Pulmonary artery endothelial cell (primary cell): ENCODE measurements around the gene LRRC18. TPM values are rescaled to one million over a fixed set of nuclear protein-coding genes. Genes with fewer than 3 reads are reported as not detected.

Experiments
- DNase-seq: peaks from one replicate; pipeline ENCODE4 v3.0.0-alpha.2; 2011; ENCODE audit warnings: low read depth, low spot score
- total RNA-seq: library from RNA; depleted of rRNA; stranded (reverse); fragments of >200 nt; gene quantifications from 2 replicates; pipeline ENCODE4 v1.2.3, GENCODE V29; 2014

Gene LRRC18
- total RNA-seq, 1 donor from 2014 or later = not detected

DNA sequence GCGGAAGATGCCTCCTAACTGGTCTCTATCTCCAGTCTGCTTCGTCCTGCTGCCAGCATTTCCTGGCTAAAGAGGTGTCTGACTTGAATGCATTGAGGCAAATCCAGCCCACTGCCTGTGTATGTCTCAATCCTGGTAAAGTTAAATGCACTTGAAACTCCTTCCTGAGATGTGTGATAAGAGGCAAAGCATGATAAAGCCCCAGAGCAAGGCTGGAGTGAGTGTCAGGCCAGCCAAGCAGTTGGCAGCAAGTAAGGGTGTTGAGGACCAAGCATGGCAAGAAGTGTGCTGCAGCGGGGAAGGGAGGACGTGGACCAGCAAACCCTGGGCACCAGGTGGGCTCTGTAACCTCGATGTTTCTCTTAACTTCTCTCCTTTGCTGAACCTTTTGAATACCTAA, 29.1 kb downstream of the LRRC18 start:
- no peak for DNase-seq

DNA sequence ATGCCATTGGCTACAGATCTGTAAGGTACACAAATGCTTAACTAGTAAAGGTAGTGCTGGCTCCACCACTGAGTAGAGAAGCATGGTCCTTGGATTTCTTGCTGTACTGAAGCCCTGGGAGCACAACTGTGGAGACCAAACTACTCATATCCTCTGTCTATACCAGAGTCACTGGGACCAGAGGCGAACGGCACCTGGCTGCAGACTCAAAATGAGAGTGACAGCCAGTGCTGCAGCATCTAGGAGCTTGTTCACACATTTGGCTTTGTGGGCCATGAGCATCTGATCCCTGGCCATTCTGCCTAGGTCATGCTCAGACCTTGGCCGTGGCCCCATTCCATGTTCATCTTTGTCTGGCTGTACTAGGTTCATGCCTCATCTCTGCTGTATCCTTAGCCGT, 31.9 kb downstream of the LRRC18 start:
- DNase-seq = no peak

DNA sequence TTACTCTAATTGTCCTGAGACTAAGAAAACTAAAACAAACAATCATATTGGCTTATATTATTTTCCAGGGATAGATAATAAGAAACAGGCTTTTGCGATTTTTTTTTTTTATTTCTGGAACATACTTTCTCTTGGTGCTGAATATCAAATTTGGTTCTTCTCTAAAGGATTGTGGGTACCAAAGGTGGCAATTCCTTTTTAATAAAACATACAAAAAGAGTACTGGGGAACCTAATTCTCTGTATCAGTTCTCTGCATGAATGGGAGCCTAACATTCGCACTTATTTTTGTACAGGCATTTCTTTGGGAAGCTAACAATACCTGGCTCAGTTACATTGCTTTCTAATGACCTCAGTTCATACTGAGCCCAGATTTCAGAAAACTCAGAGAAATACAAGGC, 32.8 kb downstream of the LRRC18 start:
- no peak for DNase-seq

DNA sequence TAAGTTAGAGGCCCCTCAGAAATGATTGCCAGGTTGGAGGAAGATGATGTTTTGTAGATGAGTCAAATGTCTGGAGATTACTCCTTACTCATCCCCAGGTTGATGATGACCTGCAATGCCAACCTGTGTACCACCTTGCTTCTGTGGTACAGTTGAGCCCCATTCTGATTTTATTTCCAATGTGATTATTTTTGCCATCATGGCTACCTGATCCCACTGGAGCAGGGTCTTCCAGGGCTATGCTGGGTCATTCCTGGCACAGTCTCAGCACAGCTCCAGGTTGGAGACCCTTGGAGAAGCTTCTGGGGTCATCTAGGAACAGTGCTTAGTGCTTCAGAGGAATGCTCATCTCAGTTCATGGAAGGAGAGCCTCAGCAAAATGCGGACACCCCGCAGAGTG, 34.3 kb downstream of the LRRC18 start:
- DNase-seq = no peak

DNA sequence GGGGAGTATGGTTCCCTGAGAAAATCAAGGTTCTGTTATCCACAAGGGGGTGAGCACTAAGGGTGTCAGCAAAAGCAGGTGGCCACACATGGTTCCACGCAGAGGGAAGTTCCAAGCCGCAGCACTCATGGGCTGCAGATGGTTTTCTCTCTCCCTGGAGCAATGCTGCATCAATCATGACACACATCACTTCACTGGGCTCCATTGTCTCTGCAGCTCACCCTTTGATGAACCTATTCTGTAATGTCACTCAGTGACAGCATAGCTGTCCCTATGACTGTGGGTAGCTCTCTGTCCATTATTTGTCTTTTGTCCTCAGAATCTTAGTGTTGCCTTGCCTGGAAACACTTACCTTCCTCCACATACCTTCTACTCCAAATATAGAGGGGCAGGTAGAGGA, 34.8 kb downstream of the LRRC18 start:
- DNase-seq = no peak

DNA sequence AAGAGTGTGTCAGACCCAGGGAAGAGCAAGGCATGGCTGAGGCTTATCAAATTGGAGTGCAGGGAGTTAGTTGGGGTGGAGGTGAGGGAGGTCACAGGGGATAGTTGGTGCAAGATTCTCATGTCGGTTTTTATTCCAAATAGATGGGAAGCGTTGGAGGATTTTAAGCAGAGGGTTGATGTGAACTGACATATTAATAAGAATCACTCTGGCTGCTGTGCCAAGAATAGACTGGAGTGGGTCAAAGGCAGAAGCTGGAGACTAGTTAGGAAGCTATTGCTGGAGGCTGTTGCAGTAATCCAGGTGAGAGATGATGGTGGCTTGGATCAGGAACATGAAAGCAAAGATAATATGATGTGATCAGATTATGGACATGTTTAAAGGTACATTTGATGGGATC, 36.5 kb downstream of the LRRC18 start:
- DNase-seq = no peak

DNA sequence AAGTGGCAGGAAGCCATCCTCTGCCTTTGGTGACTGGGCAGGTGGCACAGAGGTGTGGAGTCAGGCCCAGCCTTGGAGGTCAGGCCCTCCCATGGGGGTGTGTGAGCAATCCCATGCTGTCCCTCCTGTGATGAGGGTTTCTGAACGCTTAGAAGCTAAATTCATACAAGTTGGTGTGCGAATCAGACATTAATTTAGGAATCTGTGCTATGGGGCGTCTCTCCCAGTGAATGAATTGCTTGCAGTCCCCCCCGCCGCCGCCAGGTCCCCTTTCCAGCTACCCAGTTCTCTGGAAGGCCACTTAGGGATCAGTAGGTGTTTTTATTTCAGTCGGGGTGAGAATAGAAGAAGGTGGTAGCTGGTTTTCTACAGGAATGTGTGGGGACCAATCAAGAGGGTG, 37.5 kb downstream of the LRRC18 start:
- DNase-seq = no peak

DNA sequence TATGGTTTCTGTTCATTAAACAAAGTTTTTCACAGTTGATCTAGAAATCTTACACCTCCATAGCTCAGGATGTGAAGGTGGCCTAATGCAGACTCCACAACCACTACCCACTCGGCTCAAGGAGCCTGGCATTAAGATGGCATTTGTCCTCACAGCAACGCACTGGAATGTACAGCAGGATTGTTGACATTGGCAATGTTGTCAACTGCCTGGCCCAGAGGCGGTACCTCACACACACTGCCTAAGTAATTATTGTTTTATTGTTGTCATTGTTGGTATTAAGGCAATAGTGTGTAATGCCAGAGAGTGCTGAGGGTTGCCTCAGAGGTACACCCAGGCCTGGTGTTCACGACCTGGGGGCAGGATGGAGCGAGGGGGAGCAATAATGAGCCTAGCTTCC, 38.3 kb downstream of the LRRC18 start:
- DNase-seq = no peak

DNA sequence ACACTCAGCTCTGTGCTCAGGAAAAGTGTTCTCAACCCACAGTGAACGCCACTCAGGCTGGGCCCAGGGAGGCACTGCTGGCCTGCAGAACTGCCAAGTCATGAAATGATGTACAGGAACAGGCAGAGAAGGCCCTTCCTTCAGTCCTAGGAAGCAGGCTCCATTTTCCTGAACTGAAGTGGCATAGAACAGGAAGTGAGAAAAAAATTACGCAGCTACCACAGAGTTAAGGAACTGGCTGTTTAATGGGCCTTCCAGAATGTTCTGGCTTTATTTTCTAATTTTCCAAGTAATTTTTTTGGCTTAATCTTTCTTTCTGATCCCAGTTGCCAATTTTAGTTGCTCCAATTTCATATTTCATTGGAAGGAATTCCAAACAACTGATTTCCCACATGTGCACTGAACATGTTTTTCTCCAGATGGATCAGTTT, 39.3 kb downstream of the LRRC18 start:
- DNase-seq = no peak

DNA sequence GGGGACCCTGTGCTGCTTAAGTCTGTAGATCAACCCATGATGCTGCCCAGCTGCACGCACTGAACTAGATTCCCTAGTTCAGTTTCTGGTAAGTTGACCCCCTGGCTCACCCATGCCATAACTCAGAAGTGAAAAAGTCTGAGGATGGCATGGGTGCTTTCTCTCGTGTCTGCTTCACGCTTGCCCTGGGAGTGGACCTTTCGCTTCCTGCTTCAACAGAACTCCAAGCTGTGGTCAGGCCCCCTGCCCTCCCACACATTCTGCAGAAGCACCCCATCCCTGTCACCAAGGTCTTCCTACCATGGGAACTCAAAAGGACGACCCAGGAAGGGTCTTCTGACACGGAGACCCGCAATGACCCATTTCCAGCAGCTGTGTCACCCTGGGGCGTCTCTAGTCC, 39.9 kb downstream of the LRRC18 start:
- DNase-seq = no peak

DNA sequence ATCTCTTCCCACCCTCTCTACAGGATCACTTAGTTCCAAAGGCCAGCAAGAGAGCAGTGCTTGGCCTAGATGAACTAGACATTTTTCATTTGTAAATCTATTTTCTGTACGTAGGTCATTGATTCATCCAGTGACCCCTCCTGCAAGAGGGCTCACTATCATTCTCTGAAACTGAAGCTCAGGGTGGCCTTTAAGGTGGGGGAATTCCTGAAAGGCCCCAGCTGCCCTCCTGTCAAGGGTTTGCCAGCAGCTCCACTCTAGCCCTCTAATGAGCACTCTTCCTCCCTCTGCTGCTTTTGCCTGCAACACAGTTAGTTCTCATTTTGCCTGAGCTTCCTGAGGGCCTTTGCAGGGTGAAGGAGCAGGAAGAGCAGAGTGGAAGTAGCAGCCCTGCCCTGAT, 41.2 kb downstream of the LRRC18 start:
- DNase-seq = no peak

DNA sequence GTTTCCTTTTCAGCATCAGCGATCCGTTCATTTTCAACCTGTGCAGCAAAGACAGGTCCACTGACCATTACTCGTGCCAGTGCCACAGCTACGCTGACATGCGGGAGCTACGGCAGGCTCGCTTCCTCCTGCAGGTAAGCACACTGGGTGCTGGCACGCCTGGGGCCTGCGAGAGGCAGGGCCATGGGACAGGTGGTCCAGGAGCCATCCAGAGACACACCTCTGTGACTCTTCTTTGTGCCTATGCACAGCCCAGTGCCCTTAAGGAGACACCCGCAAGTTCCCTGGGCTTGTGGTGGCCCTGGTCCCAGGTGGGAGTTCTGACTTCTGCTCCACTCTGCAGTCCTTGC, 42.2 kb downstream of the LRRC18 start:
- no peak for DNase-seq

DNA sequence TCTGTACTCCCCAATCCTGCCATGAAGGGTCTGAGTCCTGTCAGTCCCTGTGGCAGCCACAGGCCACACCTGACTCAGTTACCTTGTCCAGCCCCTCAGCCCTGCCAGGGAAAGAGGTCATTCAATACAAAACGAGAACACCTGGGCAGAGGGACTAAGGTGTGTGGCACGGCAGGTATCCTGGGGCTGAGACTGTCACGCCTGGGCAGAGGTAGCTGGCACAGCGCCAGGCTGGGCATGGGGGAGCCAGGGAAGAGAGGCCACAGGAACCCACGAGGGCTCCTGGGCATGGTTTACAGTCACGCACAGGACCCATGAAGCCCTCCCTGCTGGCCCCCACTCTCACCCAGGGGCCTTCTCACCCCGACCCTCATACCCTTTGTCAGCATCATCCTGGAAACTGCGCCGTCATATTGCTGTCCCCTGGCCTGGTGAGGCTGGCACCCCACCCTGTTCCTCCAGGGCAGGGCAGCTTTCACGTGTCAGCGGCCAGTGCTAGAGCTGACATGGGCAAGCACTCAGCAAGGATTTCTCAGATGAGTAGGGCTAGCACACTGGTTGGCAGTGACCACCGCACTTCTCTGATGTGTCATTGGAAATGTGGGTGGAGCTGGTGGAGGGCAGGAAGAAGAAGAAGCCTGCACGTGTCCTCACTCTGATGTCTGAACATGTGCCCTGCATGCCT, 42.7 kb downstream of the LRRC18 start:
- DNase-seq = no peak

DNA sequence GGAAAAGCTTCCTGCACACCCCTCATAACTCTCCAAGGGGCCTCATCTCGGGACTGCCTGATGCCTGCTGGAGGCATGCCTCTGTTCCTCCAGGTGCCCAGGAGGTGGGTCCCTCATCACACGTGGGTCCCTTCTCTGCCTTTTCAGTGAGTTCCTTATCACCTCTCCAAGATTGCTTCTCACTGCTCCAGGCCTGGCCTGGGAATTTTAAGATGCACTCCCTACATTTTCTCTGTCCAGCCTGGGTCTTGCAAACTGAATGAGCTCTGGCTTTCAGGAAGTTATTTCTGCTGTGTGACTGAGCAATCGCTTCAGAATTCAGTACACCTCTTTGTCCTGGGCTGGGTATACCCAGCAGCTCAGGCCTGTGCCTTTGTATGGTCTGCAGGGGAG, 43.8 kb downstream of the LRRC18 start:
- no peak for DNase-seq

DNA sequence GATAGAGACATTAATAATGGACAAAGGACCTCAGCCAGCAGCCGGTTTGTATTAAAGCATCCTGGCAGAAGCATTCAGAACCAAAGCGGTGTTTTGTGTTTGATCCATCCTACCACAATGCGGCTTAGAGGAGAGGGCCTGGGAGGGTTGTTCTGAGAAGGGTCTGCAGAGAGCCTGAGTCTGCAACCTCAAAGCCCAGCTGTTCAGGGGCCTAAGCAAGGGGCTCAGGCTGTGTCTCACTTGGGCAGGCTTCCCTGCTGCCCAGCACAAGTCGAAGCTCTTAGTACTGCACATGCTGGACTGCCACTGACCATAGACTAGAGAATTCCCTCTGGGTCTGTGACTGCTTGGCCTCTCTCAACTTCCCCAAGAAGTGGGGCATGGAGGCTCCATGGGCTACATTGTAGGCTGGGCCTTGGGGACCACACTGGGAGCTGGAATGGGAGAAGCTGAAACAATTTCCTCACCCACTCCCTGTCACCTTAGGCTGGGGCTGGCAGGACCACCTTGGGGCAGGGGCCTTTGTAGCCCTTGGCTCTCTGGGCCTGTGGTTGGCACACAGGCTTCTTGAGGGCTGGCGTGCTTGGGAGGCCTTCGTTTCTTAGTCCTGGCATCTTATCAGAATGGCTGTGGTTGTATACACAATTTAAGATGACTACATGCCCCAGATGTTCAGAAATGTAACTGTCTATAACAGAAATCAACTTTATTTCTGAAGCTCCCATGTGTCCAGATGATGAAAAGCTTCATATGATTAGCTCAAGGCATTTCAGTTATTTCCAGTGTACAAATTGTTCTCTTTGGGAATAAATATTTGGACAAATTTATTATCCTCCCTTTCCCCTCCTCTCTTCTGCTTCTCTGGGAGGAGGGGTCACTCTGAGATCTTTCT, 44.5 kb downstream of the LRRC18 start:
- DNase-seq = no peak

DNA sequence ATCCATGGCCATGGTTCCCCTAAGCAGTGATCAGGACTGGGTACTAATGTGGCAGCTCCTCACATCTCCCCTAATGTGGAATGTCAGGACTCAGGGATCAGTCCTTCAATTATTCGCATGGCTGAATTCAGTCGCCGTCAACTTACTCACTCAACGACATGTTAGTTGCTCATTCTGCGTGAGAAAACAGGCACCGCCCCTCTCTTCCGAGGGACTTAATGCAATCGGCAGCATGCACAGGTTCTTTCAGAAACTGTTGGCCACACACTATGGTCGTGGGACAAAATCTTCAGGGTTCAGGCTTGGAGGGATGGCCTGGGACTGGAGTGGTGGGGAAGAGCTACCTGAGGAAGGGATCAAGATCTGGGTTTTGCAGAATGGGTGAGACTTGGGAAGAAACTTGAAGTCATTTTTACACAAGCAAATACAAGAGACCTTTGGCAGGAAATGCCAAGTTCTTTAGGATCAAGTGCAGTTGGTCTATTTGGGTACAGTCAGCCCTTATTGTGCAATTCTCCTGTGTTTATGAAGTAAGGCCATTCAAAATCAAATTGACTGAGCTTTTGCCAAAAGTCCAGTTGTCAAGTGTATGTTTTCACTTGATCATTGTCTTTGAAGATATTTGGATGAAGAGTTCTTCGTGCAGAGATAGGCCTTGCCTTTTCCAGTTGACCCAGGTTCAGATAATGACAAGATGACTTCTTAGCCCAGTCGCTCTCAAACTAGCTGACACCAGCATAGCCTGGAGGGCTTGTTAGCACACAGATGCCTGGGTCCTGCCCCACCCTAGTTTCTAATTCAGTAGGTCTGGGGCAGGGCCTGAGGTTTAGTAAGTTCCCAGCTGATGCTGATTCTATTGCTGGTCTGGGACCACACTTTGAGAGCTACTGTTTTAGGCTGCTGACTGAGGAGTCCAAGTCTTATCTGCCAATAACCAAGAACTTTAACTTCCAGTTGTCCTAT, 48.5 kb downstream of the LRRC18 start:
- no peak for DNase-seq

DNA sequence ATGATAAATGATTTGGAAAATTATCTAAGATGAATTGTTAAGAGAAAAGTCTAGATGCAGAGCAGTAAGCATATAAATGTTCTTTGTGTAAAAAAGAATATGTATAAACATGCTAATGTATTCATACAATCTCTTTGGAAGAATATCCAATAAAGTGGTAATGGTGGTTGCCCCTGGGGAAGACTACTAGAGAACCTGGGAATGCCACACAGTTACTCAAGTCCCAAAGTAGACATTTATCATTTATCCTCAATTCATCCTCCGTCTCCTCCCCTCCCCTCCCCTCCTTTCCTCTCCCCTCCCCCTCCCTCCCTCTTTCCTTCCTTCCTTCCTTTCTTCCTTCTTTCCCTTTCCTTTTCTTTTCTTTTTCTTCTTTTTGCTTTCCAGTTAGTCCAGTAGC, 51.7 kb downstream of the LRRC18 start:
- DNase-seq = no peak

DNA sequence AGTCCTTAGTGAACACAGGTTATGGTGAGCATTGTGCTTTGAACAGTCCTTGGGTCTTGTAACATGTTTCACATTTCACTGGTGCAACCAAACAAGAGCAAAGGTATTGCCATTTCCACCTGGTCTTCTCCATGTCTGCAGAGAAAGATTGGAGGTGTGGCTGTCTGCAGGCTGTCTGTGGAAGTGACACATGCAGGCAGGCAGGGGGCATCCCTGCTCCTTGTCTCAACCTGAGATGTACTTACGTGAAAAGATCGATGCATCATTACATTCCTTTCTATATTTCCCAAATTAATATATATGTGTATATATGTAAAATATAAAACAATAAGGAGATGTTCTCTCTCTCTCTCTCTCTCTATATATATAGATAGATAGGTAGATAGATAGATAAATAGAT, 54.3 kb downstream of the LRRC18 start:
- DNase-seq = peak; percentile 8

DNA sequence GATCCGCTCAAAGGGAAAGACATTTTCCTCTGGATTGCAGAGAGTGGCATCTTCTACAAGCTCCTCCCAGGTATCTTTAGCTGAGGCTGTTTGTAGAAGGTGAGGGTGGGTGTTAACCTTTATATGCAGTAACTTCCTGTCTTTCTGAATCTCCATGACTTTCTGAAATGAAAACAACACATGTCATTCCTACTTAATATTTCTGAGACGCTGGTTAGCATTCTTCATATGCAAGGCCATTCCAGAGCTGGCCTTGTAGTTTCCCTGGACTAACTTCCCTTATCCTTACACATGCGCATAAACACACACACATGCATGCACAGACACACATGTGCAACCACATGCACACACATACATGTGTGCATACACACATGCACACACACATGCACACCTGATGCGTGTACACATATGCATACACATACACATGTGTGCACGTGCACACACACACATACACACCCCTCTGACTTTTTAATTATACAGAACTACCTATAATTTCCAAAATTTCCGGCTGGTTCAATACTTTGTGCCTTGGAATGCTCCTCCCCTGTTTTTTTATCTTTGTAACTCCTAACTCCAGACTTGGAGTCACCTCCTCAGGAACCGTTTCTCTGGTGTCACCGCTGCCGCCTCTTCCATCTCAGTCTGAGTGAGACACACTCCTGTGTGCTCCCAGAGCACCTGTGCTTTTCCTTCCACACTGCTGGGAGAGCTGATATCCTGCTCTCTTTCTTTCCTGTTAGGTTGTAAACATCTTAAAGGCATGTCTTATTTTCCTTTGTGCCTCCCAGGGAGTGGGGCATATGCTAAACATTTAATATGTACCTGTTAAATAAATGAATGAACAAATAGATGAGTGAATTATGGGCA, 55.2 kb downstream of the LRRC18 start:
- no peak for DNase-seq

DNA sequence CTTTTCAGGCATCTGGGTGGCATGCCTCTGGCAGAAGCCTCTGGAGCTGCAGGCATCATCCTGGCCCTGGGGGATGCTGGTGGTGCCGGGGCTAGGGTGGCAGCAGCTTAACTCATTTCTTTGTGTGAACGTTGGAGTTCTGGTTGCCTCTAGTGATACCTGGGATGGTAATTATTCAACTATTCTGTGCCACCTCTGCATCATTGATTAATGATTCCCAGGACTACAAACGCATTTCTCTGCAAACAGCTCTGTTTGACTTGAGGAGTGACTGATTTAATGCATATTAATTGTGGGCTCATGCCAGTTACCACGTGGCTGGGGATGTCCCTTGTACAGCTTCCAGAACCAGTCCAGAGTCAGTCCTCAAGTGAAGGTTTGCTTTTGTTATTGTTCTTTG, 55.9 kb downstream of the LRRC18 start:
- DNase-seq = no peak

DNA sequence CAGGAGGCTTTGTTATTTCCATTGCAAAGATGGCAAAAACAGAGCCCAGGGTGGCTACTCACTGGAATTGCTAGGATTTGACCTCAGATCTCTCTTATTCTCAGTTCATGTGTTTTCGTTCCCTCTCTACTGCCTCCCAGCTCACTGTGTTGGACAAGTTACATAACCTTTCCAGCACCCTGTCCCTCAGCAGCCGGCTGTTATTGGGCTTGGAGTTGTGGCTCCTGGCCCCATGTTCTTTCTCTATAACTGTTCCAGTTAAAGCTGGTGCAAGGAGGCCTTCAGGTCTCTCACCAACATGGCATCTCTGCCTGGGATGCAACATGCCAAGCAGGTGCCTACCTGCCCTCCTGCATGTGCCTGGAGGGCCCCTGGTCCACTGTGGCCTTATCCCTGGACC, 56.8 kb downstream of the LRRC18 start:
- DNase-seq = no peak
